RWPE1 (cell line): ENCODE results near the gene XRN2.
A peak's percentile ranks its signal among the peaks of the same experiment; 100 is the strongest.

Experiments used
- CTCF ChIA-PET: fragments of 350-600 bp; sonication (Branson Sonifier 250); formaldehyde crosslinking; extraction: SDS; loops from one replicate; lab custom pipeline; 2021; lab: Yijun Ruan, JAX
- POLR2A ChIA-PET: fragments of 400-600 bp; formaldehyde crosslinking; extraction: SDS; loops from one replicate; lab custom pipeline; 2020; ENCODE audit warnings: antibody characterized with exemption; ENCODE audit not compliant: low non-redundant PET; lab: Yijun Ruan, JAX
- DNase-seq: peaks from one replicate; pipeline ENCODE4 v3.0.0; 2012; ENCODE audit warnings: low spot score
- H3K27ac ChIP-seq: fragments of 450-650 bp; 2 replicates; pipeline ENCODE4 v1.5.1; 2017
- CTCF ChIP-seq: fragments of 450-650 bp; conservative IDR thresholded peaks from 2 replicates; pipeline ENCODE4 v1.5.1; 2017; ENCODE audit warnings: low read depth, mild to moderate bottlenecking

Gene XRN2

GRCh38 chr20:21289651-21290050 is 13.5 kb upstream of the XRN2 start:
- TF ChIP-seq CTCF = no peak
- POLR2A ChIA-PET = interaction anchor here (1.2 kb wide), 1 partner anchor 13 kb away, joined by 3 read pairs; the partner anchor contains the start of gene XRN2
- DNase-seq = no peak
- CTCF ChIA-PET = no interaction called here
- H3K27ac ChIP-seq = no peak overlapping the region

DNA sequence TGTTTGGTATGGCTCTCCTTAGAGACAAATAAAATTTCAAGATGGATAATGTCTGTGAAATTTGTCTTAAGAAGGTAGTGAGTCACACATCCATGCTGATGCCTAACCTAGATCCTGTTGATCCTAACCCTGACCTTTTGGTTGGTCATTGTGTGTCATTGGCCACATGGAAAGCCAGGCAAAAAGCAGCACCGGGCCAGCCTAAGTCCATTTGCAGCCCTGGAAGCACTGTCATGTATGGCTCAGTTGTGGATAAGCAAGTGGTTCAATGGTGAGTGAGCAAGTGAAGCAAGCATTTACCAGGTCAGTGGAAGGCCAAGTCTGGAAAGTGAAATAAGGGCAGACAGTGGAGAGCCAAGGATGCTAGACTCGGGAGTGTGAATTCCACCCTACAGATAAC is 12.1 kb upstream of the XRN2 start:
- no peak for DNase-seq
- no peak for TF ChIP-seq CTCF
- CTCF ChIA-PET = no interaction called here
- POLR2A ChIA-PET = no interaction called here
- H3K27ac ChIP-seq = no peak overlapping the region

DNA sequence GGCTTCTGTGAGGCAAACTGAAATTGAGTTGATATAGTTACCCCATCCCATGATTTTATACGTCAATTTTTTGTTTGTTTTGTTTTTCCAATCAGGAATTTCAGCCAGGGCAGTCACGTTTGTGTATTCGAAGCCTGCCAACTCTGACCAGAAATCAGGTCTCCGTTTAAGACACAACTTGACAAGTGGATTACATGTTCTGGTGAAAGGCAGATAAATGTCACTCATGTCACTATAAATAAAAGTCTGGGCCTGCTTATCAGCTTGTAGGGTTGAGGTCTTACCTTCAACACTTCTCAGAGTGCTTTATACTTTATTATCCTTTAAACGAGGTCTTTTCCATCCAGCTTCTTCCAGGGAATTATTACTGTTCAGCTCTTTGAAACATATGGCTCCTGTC is 8.4 kb upstream of the XRN2 start:
- TF ChIP-seq CTCF = no peak
- ChIA-PET POLR2A (interaction anchor here (1.1 kb wide), 1 partner anchor 8 kb away, joined by 3 read pairs; the partner anchor contains the start of gene XRN2), CTCF (interaction anchor here (0.5 kb wide), 1 partner anchor 486 kb away, joined by 3 read pairs; no protein-coding TSS in a partner anchor)
- DNase-seq = no peak
- no peak overlapping the region for H3K27ac ChIP-seq

- no peak for TF ChIP-seq CTCF
- ChIA-PET POLR2A (interaction anchor here (0.5 to 1.1 kb wide), 2 partner anchors 12 to 572 kb away, joined by 3 read pairs; no protein-coding TSS in a partner anchor), CTCF (interaction anchor here (0.6 kb wide), 1 partner anchor 11 kb away, joined by 4 read pairs; no protein-coding TSS in a partner anchor)
- no peak for DNase-seq
- no peak overlapping the region for H3K27ac ChIP-seq
Measured at GRCh38 chr20:21301940-21302663, 1.0 kb upstream of the XRN2 start.

DNA sequence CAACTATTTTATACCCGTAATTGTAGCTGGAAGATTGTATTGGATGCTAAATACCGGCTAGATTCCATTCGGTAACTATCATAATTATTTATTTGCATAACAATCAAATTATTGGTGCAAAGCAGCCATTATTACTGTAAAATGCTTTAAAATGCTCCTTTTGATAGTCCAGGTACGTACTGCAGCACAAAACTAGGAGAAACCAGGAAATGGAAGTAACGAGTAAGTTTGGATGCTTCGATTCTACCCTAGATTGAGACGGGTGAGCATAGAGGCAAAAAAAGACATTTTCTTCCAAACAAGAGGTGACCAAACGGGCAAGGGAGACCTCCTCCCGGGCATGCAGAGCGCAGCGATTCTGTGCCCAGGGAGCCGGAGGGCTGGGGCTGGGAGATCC is 469 bp upstream of the XRN2 start:
- H3K27ac ChIP-seq = peak overlapping the region; percentile 94
- POLR2A ChIA-PET = interaction anchor here (1.0 to 1.1 kb wide), 2 partner anchors 8 to 12 kb away, joined by 3 read pairs; no protein-coding TSS in a partner anchor
- no peak for TF ChIP-seq CTCF
- DNase-seq = no peak
- CTCF ChIA-PET = no interaction called here

DNA sequence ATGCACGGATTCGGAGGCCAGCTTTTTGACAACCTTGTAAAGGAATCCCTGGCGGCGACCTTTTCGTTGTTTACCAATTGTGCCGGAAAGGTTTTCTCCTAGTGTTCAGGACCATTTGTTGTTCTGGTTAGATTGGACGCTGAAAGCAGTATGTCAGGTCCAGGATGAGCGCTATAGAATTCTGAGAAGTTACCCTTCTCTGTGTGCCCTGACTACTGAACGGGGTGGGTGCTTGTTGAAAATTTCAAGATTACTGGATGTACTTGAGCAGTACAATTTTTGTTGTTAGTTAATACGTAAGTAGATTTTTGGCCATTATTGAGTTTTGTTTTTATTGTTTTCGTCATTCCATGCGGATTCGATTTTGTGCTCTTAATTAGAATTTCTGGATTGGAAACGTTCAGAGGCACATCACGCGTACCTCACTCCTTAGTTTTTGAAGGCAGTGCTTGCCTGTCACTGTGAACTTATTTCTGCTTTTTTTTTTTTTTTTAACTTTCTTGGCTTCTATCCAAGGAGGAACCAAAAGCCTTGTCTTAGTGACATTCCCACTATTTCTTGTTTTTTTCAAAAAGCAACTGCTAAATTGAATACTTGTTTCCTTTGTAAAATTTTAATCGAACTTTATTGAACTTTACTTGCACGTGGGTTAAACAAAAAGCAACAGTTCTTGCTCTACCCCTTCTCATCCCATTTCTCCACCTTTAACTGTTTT is 898 bp downstream of the XRN2 start:
- no peak for TF ChIP-seq CTCF
- DNase-seq = no peak
- CTCF ChIA-PET = interaction anchor here (0.6 to 1.0 kb wide), 3 partner anchors 57 to 201 kb away, joined by 3 to 5 read pairs (median 3); no protein-coding TSS in a partner anchor
- POLR2A ChIA-PET = no interaction called here
- H3K27ac ChIP-seq = peak overlapping the region; percentile 94
